Middle frontal gyrus (tissue), 1 donor: ENCODE results near the gene COL1A1.

Source experiments
- DNase-seq: peaks from one replicate; pipeline ENCODE4 v3.0.0-alpha.2; 2015; ENCODE audit warnings: low spot score; ENCODE audit errors: extremely low spot score

The COL1A1 gene

GRCh38 chr17:50187751-50188530, 13.5 kb downstream of the COL1A1 start:
- DNase-seq = no peak

GRCh38 chr17:50187394-50187725, 14.1 kb downstream of the COL1A1 start:
- no peak for DNase-seq

DNA sequence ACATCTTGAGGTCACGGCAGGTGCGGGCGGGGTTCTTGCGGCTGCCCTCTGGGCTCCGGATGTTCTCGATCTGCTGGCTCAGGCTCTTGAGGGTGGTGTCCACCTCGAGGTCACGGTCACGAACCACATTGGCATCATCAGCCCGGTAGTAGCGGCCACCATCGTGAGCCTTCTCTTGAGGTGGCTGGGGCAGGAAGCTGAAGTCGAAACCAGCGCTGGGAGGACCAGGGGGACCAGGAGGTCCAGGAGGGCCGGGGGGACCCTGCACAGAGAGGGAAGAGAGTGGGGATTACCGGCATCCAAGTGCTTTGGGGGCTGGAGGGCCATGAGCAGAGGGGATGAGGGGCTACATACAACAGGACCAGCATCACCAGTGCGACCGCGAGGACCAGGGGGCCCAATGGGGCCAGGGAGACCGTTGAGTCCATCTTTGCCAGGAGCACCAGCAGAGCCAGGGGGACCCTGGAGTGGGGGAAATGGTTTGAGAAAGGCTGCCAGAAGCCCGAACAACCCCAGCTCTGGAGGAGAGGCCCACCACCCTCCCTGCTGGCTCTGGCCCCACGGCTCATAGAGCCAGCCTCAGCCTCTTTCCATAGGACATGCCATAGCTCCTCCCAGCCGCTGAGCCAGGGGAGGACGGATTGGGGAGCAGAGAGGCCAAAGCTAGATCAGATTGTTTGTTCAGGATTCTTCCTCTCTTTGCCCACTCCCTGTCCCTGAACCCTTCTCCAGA, 14.6 kb downstream of the COL1A1 start:
- no peak for DNase-seq

DNA sequence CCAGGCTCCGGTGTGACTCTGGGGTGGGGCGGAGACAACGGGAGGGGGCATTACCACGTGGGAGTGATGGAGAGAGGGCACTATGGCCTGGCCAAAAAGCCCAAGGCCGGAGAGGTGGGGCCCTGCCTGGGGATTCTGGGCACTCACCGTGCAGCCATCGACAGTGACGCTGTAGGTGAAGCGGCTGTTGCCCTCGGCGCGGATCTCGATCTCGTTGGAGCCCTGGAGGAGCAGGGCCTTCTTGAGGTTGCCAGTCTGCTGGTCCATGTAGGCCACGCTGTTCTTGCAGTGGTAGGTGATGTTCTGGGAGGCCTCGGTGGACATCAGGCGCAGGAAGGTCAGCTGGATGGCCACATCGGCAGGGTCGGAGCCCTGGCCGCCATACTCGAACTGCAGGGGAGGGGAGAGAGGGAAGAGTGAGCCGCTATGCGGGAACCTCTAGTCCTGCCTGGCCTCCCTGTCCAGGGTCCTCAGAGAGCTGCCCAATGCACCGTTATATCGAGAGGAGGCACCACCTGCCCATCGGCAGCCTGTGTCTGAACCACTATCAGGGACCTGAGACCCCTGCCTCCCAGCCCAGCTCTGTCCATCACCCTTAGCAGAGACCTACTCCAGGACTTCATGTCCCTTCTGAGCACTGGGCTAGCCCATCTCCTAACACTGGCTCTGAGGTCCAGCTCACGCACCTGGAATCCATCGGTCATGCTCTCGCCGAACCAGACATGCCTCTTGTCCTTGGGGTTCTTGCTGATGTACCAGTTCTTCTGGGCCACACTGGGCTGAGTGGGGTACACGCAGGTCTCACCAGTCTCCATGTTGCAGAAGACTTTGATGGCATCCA, 15.6 kb downstream of the COL1A1 start:
- DNase-seq = no peak

- DNase-seq = no peak
Measured at GRCh38 chr17:50184611-50185398, 16.6 kb downstream of the COL1A1 start.

- no peak for DNase-seq
Measured at GRCh38 chr17:50184064-50184463, 17.4 kb downstream of the COL1A1 start.

DNA sequence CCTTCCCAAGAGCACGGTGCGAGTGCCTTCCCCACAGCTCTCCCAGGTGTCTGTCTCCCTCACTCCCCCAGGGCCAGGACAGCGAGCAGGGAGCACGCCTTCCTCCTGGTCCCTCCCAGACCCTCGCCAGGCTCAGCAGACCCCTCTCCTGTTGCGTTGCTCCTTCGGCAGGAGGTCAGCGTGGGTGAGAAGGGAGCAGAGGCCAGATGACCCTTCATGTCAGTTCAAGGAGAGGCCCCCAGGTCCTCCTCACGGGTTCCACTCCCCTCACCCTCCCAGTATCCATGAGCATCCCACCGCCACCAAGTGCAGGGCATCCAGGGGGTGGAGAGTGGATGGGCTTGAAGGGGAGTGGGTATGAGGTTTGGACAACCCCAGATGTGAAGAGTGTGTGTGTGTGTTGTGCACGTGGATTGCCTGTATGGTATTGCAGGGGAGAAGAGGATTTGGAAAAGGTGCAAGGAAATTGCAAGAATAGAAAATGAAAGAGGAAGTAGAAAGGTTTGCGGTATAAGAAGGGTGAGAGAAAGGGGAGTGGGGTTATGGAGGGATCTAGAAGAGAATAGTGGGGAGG, 17.9 kb downstream of the COL1A1 start:
- no peak for DNase-seq

GRCh38 chr17:50182783-50183420, 18.5 kb downstream of the COL1A1 start:
- DNase-seq = no peak

GRCh38 chr17:50181591-50182560, 19.6 kb downstream of the COL1A1 start:
- DNase-seq = no peak

DNA sequence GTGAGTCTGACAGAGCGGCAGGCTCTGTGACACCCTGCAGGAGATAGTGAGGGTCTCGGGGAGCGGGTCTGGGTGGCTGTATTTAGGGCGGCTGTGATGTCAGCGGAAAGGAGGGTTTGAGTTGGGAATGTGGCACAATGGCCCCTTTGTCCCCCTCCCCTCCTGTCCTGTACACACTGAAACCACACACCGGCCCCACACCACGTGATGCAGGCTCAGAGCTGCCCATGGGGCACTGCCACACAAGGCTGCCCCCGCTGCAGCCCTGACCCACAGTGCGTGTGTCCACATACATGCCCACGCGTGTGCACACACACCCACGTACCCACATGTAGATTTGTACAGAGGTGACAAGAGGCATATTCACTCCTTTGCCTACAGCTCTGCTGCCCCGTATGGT, 20.3 kb downstream of the COL1A1 start:
- no peak for DNase-seq

DNA sequence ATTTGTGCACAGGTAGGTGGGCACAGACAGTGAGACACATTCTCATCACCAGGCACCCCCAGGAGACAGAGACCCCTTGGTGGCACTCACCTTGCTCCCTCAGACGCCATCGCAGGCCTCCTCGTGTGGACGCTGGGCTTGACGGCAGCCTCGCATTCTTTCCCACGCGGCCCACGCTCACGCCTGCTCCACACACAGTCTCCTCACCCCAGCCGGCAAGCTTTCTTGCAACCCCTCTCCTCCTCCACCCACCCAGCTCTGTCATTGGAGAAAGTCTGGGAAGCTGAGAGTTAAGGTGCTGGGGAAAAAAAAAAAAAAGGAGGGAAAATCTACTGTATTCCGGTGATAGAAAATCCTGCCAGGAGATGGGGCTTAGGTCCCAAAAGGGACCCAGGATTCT, 20.8 kb downstream of the COL1A1 start:
- DNase-seq = no peak

DNA sequence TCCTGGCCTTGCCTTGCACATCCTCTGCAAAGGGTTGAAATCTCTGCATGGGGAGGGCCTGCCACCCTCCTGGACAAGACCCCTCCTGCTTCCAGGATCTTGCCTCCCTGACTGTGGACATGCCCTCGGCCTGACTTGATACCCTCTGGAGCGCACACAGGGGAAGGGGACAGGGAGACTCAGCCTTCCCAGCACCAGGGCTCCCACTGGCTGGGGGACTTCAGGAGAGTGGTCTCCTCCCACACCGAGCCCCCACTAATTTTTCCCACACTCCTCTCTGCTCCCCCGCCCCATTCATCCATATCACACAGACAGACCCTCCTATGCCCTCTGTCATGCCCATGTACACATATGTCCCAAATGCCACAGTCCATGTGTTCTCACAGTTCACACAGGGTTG, 21.3 kb downstream of the COL1A1 start:
- DNase-seq = no peak

DNA sequence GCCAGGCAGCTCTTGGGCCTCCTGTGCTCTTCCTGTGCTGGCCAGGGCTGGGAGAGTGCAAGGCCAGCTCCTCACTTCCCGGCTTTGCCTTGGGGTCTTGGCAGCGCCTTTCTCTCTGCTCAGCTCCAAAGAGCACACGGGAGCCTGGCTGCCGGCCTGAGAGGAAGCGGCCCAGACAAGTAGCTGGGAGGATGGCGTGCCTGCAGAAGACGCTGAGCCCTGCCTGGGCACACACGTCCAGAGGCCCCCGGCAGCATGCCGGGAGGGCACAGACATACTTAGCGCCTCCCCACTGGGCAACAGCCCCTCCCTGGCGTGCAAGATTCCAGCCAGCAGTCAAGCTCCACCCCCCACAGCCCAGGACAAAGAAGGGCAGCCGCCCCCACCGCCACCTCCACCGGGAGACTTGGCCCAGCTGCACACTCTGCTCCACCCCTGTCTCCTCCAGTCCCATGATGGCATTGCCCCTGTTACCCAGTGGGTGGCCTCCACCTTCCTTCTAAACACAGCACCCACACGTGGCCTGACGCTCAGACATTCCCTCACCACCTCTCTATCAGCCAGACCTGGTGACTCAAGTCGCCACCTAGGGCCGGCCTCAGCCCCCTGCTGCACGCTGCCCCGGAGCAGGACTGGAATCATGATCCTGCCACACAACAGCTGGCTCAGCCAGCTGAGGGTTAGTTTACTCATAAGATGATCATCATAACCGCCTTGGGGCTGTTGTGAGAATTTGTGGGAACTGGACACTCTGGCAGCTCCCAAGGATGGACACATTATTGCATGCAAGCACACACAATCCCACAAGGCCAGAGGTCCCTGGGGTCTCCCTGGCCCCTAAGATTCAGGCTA, 23.2 kb downstream of the COL1A1 start:
- DNase-seq = no peak

DNA sequence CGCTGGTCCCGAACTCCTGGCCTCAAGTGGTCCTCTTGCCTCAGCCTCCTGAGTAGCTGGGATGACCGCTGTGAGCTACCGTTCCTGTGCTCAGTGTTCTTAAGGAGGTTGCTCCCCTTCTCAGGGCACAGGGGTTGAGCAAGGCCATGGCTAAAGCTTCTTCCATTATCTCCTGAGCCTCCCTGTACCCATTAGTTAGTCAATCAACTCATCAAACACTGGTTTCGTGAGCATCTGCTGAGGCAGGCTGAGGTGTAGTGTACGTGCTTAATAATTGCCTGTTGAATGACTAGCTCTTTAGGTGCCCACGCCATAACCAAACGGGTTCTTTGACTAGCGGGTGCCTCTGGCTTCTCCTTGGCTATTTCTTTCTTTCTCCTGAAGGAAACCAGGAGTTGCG, 24.0 kb downstream of the COL1A1 start:
- no peak for DNase-seq

- DNase-seq = no peak
Measured at GRCh38 chr17:50176559-50177357, 24.7 kb downstream of the COL1A1 start.

DNA sequence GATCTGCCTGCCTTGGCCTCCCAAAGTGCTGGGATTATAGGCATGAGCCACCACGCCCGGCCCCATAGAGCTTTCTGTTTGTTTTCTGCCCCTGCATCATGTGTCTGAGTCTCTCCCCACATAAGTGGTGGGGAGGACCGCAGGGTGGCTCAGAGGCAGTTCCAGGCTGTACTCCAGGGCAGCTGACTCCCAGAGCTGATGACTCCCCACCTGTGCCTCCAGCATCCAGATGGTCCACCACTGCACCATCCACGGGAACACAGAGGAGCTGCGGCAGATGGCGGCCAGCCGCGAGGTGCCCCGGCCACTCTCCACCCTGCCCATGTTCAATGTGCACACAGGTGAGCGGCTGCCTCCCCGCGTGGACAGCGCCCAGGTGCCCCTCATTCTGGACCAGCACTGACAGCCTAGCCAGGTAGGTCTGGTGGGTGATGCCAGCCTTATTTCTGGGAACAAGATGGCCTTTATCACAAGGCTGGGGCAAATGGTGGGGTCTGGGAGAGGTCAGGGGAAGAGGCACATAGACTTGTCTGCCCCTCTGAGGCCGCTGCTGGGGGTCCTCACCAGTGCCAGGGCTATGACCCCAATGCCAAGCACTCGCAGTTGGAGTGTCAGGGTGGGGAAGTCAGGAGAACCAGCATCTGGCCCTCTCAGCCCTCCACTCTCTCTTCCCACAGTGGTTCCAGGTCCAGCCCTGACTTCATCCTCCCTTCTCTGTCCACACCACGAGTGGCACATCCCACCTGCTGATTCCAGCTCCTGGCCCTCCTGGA, 26.2 kb downstream of the COL1A1 start:
- DNase-seq = no peak

DNA sequence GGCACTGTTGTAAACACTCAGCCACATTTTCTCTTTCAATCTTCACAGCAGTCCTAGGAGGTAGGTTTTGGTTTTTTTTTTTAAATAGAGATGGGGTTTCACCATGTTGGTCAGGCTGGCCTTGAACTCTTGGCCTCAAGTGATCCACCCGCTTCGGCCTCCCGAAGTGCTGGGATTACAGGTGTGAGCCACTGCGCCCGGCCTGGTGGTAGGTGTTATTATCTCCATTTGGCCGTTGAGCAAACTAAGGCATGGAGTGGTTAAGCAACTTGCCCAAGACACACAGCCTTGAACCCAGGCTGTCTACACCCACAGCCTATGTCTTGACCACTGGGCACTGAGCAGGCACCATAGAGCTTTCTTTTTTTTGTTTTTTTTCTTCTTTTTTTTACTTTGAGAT, 27.0 kb downstream of the COL1A1 start:
- DNase-seq = no peak
